NCI-H446 (cell line): ENCODE measurements around the gene PRKAG1.

Experiments
- DNase-seq, 2 experiments: peaks; one replicate each; lab custom pipeline; 2025; lab: John Stamatoyannopoulos, UW

The PRKAG1 gene

GRCh38 chr12:49031573-49032161, 13.1 kb upstream of the PRKAG1 start:
- no peak for DNase-seq

- DNase-seq = no peak
Measured at GRCh38 chr12:49030714-49031572, 12.4 kb upstream of the PRKAG1 start.

DNA sequence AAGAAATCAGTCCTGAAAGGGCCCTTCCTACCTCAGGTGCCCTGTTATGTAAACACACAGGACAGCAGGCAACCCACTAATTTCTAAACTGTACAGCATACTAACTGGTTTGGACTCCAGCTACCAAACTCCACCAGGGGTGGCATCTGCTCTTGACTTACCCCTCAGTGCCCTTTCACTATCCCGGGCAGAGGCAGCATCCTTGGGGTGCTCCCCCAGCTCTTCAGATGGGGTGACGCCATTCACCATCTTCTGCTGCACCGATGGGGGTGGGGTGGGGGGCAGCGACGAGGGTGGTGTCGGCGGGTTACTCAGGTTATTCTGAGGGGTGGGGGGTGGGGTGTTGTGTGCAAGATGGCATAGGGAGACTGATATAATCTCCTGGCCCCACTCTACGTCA, 11.5 kb upstream of the PRKAG1 start:
- no peak for DNase-seq

GRCh38 chr12:49028666-49029275, 10.2 kb upstream of the PRKAG1 start:
- DNase-seq = no peak

- no peak for DNase-seq
Measured at GRCh38 chr12:49027846-49028555, 9.4 kb upstream of the PRKAG1 start.

DNA sequence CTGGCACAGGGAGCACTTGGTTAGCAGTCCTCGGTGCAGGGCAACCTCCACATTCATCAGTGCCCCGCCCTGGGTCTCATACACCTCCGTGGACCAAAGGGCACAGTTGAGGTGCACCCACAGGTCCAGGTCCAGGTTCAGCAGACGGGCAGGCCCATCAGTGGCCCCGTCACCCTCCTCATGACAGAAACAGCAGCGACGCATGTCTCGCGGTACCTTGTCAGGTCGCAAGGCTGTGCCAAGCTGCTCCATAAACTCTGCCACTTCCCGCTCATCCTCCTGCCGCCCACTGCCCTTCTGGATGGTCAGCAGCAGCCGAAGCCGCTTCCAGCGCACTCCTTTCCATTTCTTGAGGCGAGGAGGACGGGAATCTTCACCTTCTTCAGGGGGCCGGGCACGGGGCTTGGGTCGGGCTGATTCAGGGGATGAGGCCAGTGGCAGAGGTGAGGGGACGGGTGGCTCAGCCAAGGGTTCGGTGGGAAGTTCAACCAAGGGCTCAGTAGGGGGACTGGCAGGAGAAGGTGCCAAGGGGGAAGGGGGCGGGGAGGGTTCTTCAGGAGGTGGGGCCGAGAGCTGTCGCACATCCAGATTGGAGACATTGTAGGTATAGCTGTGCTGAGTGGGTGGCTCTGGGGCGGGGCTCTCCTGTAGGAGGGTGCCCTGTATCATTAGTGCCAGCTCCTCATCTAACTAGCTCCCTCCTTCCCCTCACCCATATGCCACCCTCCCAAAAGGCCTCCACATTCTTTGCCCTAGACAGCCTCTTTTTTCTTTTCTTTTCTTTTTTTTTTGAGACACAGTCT, 8.3 kb upstream of the PRKAG1 start:
- DNase-seq = no peak

DNA sequence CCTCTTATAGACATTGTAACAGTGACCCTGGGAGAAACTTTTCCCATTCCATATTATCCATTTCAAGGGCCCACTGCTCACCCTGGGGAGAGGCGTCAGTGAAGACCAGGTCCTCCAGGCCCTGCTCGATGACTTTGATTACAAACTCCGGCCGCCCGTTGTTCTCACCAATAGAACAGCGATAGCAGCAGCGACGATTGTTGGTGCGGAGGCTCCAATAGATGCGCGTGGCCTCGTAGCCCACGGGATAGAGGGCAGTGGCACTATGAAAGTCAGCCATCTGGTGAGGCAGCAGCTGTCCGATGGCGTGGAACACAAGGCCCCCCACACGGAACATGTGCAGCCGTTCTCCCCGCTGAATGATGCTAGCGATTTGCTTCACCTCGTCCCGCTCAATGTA, 7.5 kb upstream of the PRKAG1 start:
- DNase-seq = no peak

GRCh38 chr12:49025463-49025862, 6.9 kb upstream of the PRKAG1 start:
- DNase-seq = no peak

- DNase-seq = no peak
Measured at GRCh38 chr12:49024543-49024942, 6.0 kb upstream of the PRKAG1 start.

GRCh38 chr12:49023812-49024211, 5.2 kb upstream of the PRKAG1 start:
- DNase-seq = no peak

DNA sequence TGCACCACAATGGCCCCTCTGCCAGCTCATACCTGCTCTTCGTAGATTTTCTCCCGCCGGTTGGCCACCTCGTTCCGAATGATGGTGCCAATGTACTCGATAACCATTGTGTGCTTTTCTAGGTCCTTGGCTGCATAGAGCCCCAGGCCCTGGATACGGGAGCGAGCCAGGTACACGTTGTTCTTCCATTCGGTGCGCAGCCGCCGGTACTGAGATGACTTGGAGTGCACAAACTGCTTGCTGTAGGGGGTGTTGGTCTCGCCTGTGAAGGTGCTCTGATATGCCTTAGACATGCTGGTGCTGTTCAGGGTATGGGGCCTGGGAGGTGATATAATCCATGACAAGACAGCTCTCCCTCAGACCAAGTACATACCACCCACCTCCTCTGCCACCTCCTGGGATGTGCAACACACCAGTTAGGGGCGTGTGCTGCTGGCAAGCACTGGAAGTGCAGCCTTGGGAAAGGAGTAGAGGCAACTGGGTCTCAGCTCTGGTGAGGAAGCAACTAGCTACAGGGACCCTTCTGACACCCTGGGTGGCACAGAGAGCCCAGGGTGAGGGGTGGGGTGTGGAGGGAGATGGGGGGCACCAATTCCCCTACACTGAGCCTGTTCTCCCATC, 4.1 kb upstream of the PRKAG1 start:
- no peak for DNase-seq

- no peak for DNase-seq
Measured at GRCh38 chr12:49021292-49021915, 2.8 kb upstream of the PRKAG1 start.

DNA sequence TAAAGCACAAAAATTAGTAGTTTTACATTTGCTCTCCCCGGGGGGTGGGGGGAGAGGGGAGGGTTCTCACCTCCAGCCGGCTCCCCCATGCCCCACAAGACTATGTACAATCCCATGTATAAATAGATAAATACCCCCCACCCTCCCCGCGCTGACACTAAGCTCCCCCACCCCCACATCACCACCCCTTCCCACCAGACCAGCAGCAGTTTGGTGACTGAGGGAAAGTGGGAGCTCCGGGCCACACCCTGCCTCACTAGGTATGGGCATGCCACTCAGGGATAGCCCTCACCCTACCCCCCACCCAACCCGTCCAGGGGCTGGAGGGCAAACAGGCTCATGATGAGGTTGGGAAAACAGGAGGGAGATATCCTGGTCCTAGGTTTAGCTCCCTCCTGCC, 1.9 kb upstream of the PRKAG1 start:
- DNase-seq = no peak

DNA sequence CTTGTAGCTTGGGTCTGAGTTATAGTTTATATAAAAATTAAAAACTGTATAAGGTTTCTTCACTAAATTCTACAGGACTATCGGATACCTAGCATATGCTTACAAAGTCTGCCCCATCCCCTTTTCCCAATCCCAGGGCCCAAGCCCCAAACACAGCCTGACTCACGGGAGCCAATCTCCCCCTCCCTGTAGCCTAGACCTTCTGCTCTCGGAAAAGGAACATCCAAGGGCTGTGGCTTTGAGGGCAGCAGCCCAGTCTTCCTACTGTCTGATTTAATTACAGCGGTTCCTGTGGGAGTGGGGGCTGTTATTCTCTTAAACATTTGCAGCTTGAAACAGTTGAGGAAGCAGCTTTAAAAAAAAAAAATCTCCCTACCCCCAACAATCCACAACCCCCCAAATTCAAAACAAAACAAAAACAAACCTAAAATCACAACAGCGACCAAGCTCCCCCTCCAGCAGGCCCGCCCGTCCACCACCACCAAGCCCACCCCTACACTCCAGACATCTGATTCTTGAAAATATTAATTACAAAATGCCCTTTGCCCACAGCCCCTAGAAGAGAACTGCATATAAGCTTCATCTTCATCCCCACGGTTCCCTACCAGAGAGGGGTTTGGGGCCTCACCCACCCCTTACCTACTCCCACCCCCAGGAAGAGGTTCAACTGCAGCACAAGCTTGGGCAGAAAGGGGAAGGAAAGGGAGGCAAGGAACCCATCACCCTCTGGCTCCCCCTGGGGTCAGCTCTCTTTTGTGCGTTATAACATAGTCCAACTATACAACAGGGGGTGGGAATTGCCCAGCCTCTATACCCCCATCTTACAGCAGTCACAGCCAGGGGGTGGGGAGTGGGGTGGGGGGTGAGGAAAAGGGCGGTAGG, 1.1 kb upstream of the PRKAG1 start:
- peak in 1 of 2 experiments; percentile 18 for DNase-seq

GRCh38 chr12:49019120-49019430, 499 bp upstream of the PRKAG1 start:
- DNase-seq = no peak

GRCh38 chr12:49017891-49018260, 700 bp downstream of the PRKAG1 start:
- no peak for DNase-seq

DNA sequence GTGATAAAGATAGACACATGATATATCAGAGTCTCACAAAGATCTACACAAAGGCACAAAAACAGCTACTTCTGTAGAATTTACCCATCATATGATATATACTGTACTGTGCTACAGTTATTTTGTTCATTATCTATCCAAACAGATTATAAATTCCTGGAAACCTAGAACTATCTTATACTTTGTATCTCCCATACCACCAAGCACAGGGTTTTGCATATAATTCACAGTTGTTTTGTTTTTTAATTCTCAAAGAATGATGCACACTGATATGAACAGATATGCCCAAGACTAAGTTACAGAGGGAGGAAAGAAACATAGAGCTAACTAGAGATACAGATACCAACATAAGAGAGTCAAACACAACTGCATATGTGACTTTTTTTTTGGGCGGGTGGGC, 3.4 kb downstream of the PRKAG1 start:
- DNase-seq = no peak

GRCh38 chr12:49014547-49014946, 4.0 kb downstream of the PRKAG1 start:
- no peak for DNase-seq

GRCh38 chr12:49013428-49013827, 5.1 kb downstream of the PRKAG1 start:
- DNase-seq = no peak

DNA sequence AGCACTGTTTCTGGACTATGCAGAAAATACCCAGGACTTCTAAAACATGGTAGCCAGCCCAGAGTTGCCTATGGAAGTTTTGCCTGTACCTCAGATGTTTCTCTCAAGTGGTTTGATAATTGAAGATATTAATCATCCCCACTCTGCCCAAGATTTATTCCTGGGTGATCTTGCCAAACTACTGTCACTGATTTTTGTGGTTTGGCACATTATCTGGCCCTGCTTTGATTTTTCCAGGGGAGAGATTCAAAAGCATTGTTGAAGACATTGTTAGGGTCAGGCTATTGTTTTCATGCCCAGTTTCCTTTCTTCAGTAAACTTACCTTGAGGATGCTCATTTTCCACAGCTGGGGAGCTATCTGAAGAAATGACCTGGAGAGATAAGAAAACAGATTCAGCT, 5.8 kb downstream of the PRKAG1 start:
- no peak for DNase-seq
